HEK293 (cell line): ENCODE measurements around the gene SESN1.

Experiments used
- CTCF ChIA-PET: fragments of 350-600 bp; formaldehyde crosslinking; extraction: SDS; loops from one replicate; lab custom pipeline; 2021; ENCODE audit warnings: antibody characterized with exemption; lab: Yijun Ruan, JAX
- POLR2A ChIA-PET: fragments of 300-600 bp; formaldehyde crosslinking; extraction: SDS; loops from one replicate; lab custom pipeline; 2020; ENCODE audit warnings: antibody characterized with exemption, inconsistent platforms; lab: Yijun Ruan, JAX
- H3K27ac ChIP-seq: fragments of 200-500 bp; sonication (Bioruptor generic); 2 replicates; pipeline ENCODE4 v1.5.1; 2014; ENCODE audit warnings: low read depth, low read length, control low read depth, inconsistent platforms; ENCODE audit errors: extremely low read depth
- H3K36me3 ChIP-seq, 2 experiments: fragments of 200-500 bp in 1 of 2; sonication (Bioruptor generic) in 1 of 2; 1 replicate in 1 of 2; 2 replicates in 1 of 2; pipeline ENCODE4 v1.5.1; 2014 to 2017; ENCODE audit warnings: inconsistent platforms in 2 of 2, low read length in 2 of 2; ENCODE audit not compliant: control insufficient read depth in 2 of 2, insufficient read depth in 1 of 2
- H3K4me1 ChIP-seq: fragments of 200-500 bp; sonication (Bioruptor generic); 2 replicates; pipeline ENCODE4 v1.5.1; 2014; ENCODE audit warnings: mild to moderate bottlenecking, low read length, inconsistent platforms; ENCODE audit not compliant: control insufficient read depth, insufficient read depth
- H3K4me3 ChIP-seq: 2 replicates; pipeline ENCODE4 v1.5.1; 2011; ENCODE audit warnings: low read depth, mild to moderate bottlenecking, control low read depth, low read length, moderate library complexity
- H3K9me3 ChIP-seq: fragments of 200-500 bp; sonication (Bioruptor generic); 2 replicates; pipeline ENCODE4 v1.5.1; 2014; ENCODE audit warnings: low read depth, low read length, inconsistent platforms; ENCODE audit not compliant: control insufficient read depth, insufficient read depth
- BCL11A ChIP-seq: fragments of 450-650 bp; formaldehyde crosslinking; IDR thresholded peaks from 2 replicates; pipeline ENCODE4 v1.5.1; 2016; ENCODE audit warnings: low read depth, missing biosample characterization, missing genetic modification characterization
- HOXD13 ChIP-seq: sonication (generic); formaldehyde crosslinking; IDR thresholded peaks from 2 replicates; pipeline ENCODE4 v1.8.0; 2022; ENCODE audit warnings: missing genetic modification reagents, borderline replicate concordance
- OSR2 ChIP-seq: fragments of 450-650 bp; formaldehyde crosslinking; IDR thresholded peaks from 2 replicates; pipeline ENCODE4 v1.5.1; 2016; ENCODE audit warnings: missing biosample characterization, missing genetic modification characterization
- SP7 ChIP-seq: fragments of 450-650 bp; formaldehyde crosslinking; IDR thresholded peaks from 2 replicates; pipeline ENCODE4 v1.5.1; 2016; ENCODE audit warnings: missing biosample characterization, missing genetic modification characterization
- ZBTB21 ChIP-seq: fragments of 450-650 bp; formaldehyde crosslinking; IDR thresholded peaks from 2 replicates; pipeline ENCODE4 v1.5.1; 2017; ENCODE audit warnings: missing biosample characterization, missing genetic modification characterization
- ZBTB8A ChIP-seq: fragments of 450-650 bp; formaldehyde crosslinking; IDR thresholded peaks from 2 replicates; pipeline ENCODE4 v1.5.1; 2016; ENCODE audit warnings: missing biosample characterization, missing genetic modification characterization
- ZNF202 ChIP-seq: fragments of 450-650 bp; formaldehyde crosslinking; IDR thresholded peaks from 2 replicates; pipeline ENCODE4 v1.5.1; 2016; ENCODE audit warnings: missing biosample characterization, missing genetic modification characterization, borderline replicate concordance
- ZNF266 ChIP-seq: fragments of 450-650 bp; formaldehyde crosslinking; IDR thresholded peaks from 2 replicates; pipeline ENCODE4 v1.5.1; 2016; ENCODE audit warnings: missing biosample characterization, missing genetic modification characterization, low read depth
- ZNF302 ChIP-seq: fragments of 450-650 bp; formaldehyde crosslinking; IDR thresholded peaks from 2 replicates; pipeline ENCODE4 v1.5.1; 2016; ENCODE audit warnings: missing biosample characterization, missing genetic modification characterization, low read depth
- ZNF521 ChIP-seq: fragments of 450-650 bp; formaldehyde crosslinking; IDR thresholded peaks from 2 replicates; pipeline ENCODE4 v1.5.1; 2017; ENCODE audit warnings: missing biosample characterization, mild to moderate bottlenecking, missing genetic modification characterization
- ZNF660 ChIP-seq: fragments of 450-650 bp; IDR thresholded peaks from 2 replicates; pipeline ENCODE4 v1.5.1; 2018; ENCODE audit warnings: missing biosample characterization, mild to moderate bottlenecking, missing genetic modification characterization
- ZNF843 ChIP-seq: fragments of 450-650 bp; formaldehyde crosslinking; IDR thresholded peaks from 2 replicates; pipeline ENCODE4 v1.5.1; 2016; ENCODE audit warnings: missing biosample characterization, missing genetic modification characterization
- TF ChIP-seq, protein P1 (sequence below): fragments of 450-650 bp; formaldehyde crosslinking; IDR thresholded peaks from 2 replicates; pipeline ENCODE4 v1.5.1; 2016; ENCODE audit warnings: missing biosample characterization, missing genetic modification characterization
- TF ChIP-seq, protein P2 (sequence below): fragments of 450-650 bp; formaldehyde crosslinking; IDR thresholded peaks from 2 replicates; pipeline ENCODE4 v1.5.1; 2016; ENCODE audit warnings: missing biosample characterization, missing genetic modification characterization, borderline replicate concordance

Gene SESN1

DNA sequence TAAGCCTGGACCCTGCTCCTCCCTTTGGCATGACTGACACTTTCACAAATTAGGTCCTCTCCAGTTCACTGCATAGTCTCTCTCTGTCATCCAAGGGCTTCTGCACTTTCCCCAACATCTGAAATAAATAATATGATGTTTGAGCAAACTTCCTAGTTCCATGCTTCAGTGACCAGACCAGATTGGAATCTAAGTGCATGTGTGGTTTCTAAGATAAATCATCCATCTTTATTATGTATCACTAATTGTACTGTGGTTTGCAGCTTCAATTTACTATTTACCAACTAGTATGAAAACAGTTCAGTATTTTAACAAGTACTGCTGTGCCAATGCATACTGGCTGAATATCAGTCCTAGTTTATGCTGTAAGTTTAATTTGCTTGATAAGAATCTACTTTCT is 18.7 kb downstream of the SESN1 start:
- CTCF ChIA-PET = interaction anchor here (0.5 to 6.7 kb wide), 12 partner anchors 12 to 543 kb away, joined by 3 to 156 read pairs (median 4); partner anchors contain the start of gene ARMC2
- no peaks in the 10 kb centered on the region for H3K9me3 ChIP-seq
- no peak overlapping the region for H3K27ac ChIP-seq
- no peaks in the 10 kb centered on the region for H3K36me3 ChIP-seq
- POLR2A ChIA-PET = interaction anchor here (2.0 kb wide), 1 partner anchor 19 kb away, joined by 9 read pairs; the partner anchor contains the start of genes CEP57L1 and SESN1
- TF ChIP-seq OSR2 (tag by site-specific recombination) (0 out of 2 replicates have a peak, but pooled peaks have one; percentile 19), ZNF843 (tag by site-specific recombination) (no peak)
- TF ChIP-seq, all 188 proteins: peak for 1
- Histone ChIP-seq H3K4me1 (peaks cover 40% of the 10 kb centered on the region), H3K4me3 (no peak overlapping the region)

DNA sequence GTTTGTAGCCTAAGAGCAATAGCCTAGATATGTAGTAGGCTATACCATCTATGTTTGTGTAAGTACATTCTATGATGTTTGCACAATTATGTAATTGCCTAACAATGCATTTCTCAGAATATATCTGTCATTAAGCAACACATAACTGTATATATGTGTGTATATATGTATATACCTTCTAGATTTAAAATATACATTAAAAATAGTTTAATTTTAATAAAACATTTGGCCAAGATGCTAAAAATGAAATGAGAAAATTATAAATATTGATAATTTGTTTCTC is 20.6 kb downstream of the SESN1 start:
- no peaks in the 10 kb centered on the region for H3K9me3 ChIP-seq
- ChIA-PET CTCF (interaction anchor here (0.6 to 6.7 kb wide), 42 partner anchors 8 to 1136 kb away, joined by 3 to 156 read pairs (median 4); no protein-coding TSS in a partner anchor), POLR2A (interaction anchor here (1.5 kb wide), 1 partner anchor 21 kb away, joined by 6 read pairs; the partner anchor contains the start of genes CEP57L1 and SESN1)
- no peaks in the 10 kb centered on the region for H3K36me3 ChIP-seq
- H3K27ac ChIP-seq = no peak overlapping the region
- no peak overlapping the region for H3K4me3 ChIP-seq
- TF ChIP-seq, protein P1, sequence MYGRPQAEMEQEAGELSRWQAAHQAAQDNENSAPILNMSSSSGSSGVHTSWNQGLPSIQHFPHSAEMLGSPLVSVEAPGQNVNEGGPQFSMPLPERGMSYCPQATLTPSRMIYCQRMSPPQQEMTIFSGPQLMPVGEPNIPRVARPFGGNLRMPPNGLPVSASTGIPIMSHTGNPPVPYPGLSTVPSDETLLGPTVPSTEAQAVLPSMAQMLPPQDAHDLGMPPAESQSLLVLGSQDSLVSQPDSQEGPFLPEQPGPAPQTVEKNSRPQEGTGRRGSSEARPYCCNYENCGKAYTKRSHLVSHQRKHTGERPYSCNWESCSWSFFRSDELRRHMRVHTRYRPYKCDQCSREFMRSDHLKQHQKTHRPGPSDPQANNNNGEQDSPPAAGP (tag by site-specific recombination) = no peak
- TF ChIP-seq ZNF843 (tag by site-specific recombination) (no peak), ZNF202 (tag by site-specific recombination) (no peak), ZNF660 (tag by site-specific recombination) (no peak), ZBTB21 (tag by site-specific recombination) (no peak), ZNF302 (tag by site-specific recombination) (no peak), BCL11A (tag by site-specific recombination) (no peak), SP7 (tag by site-specific recombination) (no peak), ZBTB8A (tag by site-specific recombination) (no peak), ZNF266 (tag by site-specific recombination) (no peak), HOXD13 (CRISPR knock-in tag) (no peak), ZNF521 (tag by site-specific recombination) (no peak)
- TF ChIP-seq, protein P2, sequence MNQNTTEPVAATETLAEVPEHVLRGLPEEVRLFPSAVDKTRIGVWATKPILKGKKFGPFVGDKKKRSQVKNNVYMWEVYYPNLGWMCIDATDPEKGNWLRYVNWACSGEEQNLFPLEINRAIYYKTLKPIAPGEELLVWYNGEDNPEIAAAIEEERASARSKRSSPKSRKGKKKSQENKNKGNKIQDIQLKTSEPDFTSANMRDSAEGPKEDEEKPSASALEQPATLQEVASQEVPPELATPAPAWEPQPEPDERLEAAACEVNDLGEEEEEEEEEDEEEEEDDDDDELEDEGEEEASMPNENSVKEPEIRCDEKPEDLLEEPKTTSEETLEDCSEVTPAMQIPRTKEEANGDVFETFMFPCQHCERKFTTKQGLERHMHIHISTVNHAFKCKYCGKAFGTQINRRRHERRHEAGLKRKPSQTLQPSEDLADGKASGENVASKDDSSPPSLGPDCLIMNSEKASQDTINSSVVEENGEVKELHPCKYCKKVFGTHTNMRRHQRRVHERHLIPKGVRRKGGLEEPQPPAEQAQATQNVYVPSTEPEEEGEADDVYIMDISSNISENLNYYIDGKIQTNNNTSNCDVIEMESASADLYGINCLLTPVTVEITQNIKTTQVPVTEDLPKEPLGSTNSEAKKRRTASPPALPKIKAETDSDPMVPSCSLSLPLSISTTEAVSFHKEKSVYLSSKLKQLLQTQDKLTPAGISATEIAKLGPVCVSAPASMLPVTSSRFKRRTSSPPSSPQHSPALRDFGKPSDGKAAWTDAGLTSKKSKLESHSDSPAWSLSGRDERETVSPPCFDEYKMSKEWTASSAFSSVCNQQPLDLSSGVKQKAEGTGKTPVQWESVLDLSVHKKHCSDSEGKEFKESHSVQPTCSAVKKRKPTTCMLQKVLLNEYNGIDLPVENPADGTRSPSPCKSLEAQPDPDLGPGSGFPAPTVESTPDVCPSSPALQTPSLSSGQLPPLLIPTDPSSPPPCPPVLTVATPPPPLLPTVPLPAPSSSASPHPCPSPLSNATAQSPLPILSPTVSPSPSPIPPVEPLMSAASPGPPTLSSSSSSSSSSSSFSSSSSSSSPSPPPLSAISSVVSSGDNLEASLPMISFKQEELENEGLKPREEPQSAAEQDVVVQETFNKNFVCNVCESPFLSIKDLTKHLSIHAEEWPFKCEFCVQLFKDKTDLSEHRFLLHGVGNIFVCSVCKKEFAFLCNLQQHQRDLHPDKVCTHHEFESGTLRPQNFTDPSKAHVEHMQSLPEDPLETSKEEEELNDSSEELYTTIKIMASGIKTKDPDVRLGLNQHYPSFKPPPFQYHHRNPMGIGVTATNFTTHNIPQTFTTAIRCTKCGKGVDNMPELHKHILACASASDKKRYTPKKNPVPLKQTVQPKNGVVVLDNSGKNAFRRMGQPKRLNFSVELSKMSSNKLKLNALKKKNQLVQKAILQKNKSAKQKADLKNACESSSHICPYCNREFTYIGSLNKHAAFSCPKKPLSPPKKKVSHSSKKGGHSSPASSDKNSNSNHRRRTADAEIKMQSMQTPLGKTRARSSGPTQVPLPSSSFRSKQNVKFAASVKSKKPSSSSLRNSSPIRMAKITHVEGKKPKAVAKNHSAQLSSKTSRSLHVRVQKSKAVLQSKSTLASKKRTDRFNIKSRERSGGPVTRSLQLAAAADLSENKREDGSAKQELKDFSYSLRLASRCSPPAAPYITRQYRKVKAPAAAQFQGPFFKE (tag by site-specific recombination) = no peak
- H3K4me1 ChIP-seq = peaks cover 34% of the 10 kb centered on the region
